CD4-positive, alpha-beta T cell treated with Interleukin-17A for 1 hour (primary cell): ENCODE measurements around the gene ZKSCAN3.
A peak's percentile ranks its signal among the peaks of the same experiment; 100 is the strongest.
"Not testable (repeated sequence)": the region's sequence is repeated elsewhere in the genome, so short reads cannot be mapped to it uniquely, and the experiment has no call there.

Experiments
- DNase-seq: peaks from one replicate; pipeline ENCODE4 v3.0.0-alpha.2; 2020

ZKSCAN3 gene

DNA sequence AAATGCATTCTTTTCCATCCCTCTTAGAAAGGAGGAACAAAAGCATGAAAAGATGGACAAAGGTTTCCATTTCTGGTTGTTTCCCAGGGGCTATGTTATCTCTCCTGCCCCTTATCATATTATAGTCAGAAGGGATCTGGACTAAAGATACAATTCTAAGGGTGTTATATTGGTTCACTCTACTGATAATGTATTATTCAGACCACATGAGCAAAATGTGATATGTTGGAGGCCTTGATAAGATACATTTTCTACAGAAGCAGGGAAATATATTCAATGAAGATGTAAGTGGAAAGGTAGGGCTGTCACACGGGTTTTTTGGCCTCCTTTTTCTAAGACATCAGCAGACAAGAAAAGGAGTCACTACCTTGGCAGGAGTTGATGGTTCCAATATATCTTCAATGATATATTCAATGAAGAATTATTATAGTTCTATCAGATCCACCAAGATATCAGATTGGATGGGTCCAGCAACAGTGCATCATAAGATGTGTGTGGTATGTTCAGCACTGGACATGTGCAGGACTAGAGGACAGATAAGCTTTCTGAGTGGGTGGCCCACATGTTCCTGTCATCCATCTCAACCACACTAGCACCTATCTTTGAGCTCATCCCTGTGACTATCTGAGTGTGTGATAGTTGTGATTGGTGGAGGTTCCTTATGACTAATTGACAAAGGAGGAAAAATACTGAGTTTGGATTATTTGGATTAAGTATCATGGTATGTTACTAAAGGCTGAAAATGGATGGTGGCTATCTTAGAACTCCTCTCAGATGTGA, 5.7 kb upstream of the ZKSCAN3 start:
- DNase-seq, result no peak

DNA sequence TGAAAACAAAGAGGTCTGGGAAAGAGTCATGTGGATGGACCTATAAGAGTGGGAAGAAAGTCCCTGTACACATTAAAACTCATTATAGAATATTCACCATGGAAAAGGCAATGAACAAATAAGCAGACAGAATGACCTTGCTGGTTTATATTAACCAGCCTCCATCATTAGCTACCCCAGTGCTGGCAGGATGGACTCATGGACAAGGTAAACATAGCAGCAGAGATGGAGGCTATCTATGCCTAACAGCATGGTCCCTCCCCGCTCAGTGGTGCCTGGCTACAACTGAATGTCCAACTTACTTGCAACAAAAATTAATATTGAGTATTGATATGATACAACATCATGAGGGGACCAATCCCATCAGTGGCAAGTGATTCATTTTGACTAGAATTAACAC, 4.5 kb upstream of the ZKSCAN3 start:
- DNase-seq, result no peak

DNA sequence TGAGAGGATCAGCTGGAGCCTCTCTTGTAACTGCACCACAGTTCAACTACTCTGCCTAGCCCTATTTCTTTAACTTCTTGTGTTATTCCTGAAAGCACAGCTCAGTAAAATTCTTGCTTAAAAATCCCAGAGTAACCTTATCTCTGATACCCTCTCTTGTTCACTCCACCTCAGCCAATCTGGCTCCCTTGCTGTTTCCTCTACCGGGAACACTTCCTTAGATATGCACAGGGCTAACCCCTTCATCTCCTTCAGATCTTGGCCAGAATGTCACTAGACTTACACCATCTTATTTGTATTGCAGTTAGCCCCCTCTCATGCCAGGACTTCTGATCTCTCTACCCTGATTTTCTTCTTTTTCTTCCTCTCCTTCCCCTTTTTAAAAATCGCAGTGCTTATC, 2.6 kb upstream of the ZKSCAN3 start:
- no peak for DNase-seq

DNA sequence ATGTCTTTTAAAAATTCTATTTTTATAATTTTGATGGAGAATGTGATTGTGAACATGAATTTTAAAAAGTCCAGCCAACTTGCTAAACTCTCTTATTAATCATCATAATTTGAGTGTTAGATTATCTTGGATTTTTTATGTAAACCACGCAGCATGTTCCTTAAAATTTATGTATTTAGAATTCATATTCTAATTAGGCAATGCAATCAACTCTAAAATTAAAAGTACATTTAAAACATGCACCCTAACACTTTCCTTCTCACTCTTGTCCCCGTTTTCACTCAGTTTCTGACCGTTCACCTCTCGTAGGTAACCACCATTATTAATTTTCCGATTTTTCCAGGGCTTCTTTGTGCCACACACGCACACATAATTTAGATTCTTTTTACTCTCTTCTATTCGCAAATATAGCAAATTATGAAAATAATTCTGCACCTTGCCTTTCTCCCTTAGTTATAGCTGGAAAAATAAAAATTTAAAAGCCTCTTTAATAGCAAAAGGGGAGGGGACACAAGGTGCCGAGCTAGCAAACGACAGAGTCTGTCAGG, 329 bp upstream of the ZKSCAN3 start:
- no peak for DNase-seq

DNA sequence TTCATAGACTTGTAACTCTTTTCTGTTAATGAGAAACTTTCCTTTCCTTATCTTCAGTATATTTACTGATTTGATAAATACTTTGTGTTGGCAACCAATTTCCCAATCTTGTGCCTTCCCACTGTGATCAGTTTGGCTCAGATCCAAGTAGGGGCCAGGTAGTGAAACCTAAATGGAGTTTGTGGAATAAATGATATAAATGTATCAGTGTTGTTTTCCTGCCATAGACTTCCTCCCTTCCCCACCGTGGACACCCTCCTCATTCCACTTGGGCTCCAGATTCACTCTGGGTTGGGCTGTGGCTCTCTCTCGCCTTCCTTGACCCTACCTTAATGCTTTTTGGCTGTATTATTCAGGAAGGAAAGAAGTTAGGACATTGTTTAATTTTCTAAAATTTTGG, 1.3 kb downstream of the ZKSCAN3 start:
- DNase-seq, result no peak

DNA sequence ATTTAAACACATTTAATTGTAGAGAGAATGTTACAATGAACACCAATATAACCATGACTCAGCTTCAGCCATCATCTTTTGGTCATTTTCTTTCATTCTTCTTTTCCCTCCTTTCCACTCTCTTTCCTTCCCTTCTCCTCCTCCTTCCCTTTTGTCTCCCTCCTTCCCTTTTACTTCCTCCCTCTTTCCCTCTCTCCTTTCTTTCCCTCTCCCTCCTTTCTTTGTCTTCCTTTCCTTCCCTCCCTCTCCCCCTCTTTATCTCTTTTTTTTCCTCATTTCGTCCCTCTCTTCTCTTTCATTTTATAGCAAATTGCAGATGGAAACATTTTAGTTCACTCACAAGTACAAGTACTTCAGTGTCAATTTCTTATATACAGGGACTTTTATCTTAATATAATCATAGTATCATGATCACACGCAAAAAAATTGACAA, 1.8 kb downstream of the ZKSCAN3 start:
- DNase-seq, result no peak

DNA sequence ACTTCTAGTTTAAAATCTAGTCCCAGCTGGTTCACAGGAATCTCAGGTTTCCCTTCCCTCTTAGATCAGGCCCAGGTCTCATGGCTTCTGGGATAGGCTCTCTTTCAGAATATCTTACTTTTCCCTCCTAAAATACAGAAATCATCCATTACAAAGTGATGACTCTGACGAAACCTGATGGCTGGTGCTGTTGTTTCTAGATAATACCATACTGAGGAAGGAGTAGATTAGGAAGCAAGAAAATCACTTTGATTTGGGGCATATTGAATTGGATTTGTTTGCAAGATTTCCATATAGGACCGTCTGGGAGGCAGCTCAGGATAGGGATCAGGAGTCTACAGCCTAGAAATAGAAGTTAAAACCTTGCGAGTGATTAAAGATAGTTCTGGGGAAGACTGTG, 3.6 kb downstream of the ZKSCAN3 start:
- DNase-seq, result no peak

DNA sequence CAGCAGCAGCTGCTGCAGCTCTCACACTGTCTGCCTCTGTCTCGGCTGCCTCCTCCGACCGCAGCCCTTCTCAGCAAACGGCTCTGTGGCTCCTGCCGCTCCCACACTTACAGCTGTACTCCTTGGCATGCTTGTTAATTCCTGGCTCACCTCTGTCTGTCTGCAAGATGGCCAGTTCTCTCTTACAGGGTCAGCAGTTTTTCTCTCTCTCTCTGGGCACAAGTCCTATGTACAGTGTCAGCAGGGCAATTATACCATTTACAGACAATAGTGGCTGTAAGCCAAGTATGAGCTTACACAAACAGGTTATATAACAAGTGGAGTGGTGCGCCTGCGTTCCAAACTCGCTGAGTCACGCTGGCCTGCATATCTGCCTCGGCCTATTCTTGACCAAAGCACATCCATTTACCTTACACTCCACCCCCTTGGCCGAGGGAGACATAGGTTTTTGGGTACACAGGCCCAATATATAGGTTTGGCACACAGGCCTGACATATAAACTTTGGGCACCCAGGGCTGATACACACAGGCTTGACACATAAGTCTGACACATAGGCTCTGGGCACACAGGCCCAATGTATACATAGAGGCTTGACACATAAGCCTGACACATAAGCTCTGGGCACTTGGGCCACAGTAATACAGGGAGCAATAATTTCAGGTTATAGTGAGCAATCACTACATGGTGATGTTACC, 4.4 kb downstream of the ZKSCAN3 start:
- DNase-seq, result no peak

DNA sequence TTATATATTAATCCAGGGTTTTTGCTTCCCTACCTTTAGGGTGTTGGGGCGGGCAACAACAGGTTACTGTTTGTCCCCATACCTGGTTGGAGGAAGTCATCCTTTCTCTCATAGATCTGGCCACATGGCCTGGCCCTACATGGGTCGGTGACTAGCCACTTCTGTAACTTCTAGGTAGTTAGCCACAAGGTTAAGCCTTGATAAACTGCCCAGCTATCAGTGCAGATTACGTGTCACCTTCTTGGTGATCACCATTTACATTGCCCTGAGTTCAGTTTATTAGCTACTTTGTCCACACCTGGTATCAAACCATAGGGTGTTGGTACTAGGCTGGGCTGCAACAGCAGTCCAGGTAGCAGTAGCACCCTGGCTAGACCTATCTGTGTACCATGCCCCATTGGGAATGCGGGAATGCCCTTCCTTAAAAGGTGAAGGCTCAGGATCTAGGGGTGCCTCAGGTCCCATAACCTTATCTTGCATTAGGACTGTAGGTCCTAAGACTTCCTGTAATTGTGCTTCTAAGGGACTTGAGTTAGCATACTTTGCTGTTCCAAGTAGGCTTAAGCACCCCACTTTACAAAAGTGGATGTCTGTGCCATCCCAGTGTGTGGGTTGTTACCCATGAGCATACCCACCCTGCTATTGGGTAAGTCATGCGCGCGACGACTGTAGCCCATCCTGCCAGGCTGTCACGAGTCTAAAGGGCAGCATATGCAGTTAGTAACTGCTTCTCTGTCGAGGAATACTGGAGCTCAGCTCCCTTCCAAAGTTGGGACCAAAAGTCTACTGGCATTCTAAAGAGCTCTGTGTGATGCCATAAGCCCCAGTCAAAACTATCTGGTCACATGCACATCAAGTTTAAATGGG, 5.2 kb downstream of the ZKSCAN3 start:
- DNase-seq, result no peak

DNA sequence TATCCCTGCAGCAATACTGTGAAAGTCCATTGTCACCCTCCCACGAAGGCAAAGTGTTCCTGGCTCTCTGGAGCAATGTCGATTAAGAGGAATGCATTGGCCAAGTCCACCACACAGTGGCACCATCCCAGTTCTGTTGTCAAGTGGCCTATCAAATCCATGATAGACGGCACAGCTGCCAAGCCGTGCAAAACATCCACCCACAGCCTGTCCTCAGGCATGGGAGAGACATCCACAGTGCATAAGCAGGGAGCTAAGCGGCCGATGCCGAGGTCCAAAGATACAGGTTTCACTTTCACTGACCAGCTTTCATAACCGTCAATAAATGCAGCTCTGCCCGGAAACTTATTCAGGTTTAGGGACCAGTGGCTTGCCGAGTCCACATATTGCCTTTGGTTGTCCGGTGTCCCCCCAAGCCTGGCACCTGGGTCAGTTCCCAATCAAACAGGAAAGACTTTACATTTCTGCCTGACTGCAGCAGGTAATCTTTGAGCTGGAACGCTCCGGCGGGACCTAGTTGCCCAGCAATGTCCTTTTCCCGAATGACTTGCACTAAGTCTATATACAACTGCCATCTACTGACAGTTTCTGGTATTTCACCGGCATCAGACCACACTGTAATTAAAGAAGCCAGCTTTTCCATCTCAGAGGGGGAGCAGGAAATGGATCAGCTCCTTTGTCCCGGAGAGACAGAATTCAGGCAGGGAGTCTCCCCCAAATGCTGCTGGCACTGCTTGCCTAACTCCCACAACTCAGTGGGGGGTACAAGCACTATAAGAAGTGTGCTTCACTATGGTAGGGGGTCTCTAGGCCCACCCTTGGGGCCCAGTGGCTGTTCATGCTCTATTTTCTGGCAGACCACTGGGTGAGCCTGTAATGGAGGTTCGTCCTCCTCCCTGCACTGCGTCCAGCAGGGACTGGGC, 6.3 kb downstream of the ZKSCAN3 start:
- DNase-seq, result peak; percentile 81

DNA sequence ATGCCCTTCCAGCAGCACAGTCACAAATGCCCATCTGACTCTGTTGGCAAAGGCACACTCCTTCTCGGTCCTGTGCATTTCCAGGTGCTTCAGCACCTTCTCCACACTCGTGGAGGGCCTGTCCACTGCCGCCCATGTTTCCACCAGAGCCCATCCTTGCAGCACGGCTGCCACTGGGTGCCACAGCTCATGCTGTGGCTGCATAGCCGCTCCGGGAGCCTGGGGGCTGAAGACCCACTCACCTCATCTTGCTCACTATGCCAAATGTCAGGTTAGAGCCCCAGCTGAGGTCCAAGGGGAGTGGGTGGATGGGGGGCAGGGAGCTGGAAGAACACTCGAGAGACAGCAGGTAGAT, 6.9 kb downstream of the ZKSCAN3 start:
- no peak for DNase-seq

DNA sequence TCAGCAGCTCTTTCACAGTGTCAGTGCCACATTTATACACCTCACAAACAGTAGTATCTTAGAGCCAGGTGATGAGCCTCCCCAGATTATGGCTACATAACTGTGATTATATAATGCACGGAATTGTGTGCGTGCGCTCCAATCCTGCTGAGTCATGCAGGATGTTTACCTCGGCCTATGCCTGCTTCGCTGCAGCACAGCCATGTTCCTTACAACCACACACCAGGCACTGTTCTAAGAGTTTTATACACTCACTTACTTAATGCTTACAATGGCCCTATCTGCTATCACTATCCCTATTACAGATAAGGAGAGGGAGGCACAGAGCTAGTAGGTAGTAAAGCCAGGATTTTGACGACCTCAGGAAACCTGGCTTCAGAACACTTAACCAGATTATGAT, 7.3 kb downstream of the ZKSCAN3 start:
- no peak for DNase-seq

DNA sequence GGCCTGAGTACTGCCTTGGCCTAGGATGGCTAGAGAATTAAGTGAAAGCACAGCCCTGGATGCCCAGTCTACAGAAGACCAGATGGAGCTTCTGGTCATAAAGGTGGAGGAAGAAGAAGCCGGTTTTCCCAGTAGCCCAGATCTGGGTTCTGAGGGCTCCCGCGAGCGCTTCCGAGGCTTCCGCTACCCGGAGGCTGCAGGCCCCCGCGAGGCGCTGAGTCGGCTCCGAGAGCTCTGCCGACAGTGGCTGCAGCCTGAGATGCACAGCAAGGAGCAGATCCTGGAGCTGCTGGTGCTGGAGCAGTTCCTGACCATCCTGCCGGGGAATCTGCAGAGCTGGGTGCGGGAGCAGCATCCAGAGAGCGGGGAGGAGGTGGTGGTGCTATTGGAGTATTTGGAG, 9.8 kb downstream of the ZKSCAN3 start:
- DNase-seq, result not testable (repeated sequence)

DNA sequence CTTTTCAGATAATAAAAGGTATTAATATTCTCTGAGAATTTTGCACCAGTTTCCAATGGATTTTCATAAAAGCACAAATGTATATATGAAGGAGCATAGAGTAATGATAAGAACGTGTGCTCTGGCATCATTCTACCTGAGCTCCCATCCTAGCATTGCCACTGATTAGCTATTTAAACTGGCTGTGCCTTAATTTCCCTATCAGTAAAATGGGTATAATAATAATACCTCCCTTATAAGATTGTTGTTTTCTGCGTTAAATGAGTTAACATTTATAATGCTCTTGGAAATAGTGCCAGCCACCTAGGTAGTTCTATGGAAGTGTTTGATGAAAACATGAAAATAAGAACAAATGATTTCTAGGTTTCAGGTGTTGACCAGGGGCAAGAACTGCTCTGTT, 11.2 kb downstream of the ZKSCAN3 start:
- DNase-seq, result no peak

DNA sequence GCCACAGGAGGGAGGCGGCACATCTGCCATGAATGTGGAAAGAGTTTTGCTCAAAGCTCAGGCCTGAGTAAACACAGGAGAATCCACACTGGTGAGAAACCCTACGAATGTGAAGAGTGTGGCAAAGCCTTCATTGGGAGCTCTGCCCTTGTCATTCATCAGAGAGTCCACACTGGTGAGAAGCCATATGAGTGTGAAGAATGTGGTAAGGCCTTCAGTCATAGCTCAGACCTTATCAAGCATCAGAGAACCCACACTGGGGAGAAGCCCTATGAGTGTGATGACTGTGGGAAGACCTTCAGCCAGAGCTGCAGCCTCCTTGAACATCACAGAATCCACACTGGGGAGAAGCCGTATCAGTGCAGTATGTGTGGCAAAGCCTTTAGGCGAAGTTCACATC, 15.8 kb downstream of the ZKSCAN3 start:
- DNase-seq, result not testable (repeated sequence)

DNA sequence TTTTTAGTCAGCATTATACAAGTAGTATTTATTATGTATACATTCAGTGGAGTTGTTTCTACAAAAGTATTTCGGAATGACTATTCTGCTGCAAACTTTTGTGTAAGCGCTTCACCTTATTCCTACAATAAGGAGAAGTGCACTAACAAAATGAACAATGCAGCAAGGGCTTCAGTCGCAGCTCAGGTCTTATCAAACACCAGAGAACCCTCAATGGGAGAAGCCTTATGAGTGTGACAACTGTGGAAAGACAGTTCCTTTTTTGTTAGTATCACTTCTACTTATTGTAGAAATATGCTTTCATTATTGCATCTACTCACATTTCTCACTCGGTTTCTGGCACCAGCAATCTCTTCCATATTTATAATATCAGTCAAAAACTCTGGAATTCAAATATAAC, 18.8 kb downstream of the ZKSCAN3 start:
- DNase-seq, result no peak

DNA sequence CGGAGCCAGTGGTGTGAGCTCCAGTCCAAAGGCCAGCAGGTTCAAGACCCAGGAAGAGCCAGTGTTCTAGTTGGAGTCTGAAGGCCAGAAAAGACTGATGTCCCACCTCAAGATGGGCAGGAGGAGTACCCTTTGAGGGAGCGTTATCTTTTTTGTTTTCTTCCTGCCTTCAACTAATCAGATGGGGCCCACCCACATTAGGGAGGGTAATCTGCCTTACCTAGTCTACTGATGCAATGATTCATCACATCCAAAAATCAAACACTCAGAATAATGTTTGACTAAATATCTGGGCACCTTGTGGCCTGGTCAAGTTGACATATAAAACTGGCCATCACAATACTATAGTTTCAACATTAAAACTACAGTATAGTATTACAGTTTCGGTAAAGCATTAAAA, 19.7 kb downstream of the ZKSCAN3 start:
- DNase-seq, result no peak

DNA sequence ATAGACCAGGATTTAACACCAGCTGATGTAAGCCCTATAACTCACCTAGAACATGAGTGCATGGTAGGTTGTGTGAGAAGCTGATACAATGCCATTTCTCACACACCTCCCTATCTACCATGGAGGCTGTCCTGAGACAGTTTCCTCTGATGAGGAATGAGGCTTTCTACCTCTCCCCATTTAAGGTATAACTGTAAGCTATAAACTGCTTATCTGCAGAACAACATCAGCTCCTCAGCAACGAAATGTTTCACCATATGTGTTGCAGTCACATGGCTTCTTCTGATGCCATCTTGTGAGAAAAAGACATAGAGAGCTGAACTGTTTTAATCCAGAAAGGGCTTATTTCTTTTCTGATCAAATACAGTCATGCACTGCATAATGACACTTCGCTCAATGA, 20.7 kb downstream of the ZKSCAN3 start:
- no peak for DNase-seq

DNA sequence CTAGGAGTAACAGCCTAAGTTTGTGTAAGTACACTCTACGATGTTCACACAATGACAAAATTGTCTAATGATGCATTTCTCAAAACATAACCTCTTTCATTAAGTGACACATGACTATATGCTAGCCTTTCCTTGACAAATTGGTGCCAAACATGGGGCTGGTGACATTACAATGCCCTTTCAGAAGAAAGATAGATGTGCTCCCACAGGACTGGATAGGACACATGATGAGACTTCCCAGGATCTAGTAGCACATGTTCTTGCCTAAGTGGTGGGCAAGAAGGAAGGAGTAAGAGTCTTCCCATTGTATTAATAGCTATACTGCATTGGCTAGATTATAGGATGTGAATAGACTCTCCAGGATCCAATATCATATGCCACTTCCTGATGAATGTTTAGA, 21.5 kb downstream of the ZKSCAN3 start:
- DNase-seq, result no peak

DNA sequence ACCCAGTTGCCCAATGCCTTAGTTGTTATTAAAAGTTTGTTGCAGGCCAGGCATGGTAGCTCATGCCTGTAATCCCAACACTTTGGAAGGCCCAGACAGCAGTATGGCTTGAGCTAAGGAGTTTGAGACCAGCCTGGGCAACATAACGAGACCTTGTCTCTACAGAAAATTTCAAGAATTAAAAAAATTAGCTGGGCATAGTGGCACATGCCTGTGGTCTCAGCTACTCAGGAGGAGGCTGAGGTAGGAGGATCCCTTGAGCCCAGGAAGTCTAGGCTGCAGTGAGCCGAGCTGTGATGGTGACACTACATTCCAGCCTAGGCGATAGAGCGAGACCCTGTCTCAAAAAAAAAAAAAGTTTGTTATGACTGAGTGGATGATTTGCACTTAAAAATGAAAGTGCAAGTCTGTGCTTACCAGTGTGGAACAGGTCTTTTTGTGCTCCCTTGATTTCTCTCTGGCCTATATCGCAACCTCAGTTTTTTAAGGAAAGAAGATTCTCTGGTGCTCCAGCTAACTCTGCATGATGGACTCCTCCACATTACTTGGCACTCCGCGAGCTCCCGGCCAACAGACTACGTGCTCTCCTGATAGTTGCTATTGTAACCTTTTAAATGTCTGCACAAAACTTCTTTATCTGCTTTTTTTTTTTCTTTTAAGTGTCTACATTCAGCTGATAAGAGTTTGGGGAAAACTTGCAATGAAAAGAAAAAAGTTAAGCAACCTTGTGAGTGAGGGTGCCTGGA, 22.1 kb downstream of the ZKSCAN3 start:
- no peak for DNase-seq

DNA sequence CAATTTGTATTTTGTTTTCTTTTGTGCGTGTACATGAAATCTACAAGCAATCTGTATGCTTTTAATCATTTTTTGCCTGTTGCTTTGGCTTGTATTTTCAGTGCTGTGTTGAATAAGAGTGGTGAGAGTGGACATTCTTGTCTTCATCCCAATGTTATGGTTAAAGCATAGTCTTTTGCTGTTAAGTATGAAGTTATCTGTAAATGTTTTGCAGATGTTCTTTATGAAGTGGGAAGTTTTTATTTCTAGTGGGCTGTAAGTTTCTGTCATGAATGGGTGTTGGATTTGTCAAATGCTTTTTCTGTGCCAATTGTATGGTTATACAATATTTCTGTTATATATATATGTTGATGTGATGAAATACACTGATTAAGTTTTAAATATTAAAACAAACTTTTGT, 24.2 kb downstream of the ZKSCAN3 start:
- DNase-seq, result no peak

DNA sequence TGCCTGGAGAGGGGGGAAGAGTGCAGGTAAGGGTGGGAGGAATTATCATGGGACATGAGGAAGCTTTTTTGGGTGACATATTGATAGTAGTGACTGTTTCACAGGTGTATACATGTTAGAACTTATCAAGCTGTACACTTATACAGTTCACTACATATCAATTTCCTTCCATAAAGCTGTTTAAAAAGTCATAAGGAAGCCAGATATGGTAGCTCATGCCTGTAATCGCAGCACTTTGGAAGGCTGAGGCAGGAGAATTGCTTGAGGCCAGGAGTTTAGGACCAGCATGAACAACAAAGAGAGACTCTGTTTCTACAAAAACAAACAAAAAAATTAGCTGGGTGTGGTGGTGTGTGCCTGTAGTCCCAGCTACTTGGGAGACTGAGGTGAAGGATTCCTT, 28.1 kb downstream of the ZKSCAN3 start:
- no peak for DNase-seq
